ENCODE results near the gene ZNF275.
"Not testable (repeated sequence)": the region's sequence is repeated elsewhere in the genome, so short reads cannot be mapped to it uniquely, and the experiment has no call there.

DNA sequence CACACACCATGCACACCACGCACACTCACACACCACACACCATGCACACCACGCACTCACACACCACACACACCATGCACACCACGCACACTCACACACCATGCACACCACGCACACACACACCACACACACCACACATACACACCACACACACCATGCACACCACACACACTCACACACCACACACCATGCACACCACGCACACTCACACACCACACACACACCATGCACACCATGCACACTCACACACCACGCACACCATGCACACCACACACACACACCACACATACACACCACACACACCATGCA is 55.5 kb downstream of the ZNF275 start:
- TF ChIP-seq, protein P1, sequence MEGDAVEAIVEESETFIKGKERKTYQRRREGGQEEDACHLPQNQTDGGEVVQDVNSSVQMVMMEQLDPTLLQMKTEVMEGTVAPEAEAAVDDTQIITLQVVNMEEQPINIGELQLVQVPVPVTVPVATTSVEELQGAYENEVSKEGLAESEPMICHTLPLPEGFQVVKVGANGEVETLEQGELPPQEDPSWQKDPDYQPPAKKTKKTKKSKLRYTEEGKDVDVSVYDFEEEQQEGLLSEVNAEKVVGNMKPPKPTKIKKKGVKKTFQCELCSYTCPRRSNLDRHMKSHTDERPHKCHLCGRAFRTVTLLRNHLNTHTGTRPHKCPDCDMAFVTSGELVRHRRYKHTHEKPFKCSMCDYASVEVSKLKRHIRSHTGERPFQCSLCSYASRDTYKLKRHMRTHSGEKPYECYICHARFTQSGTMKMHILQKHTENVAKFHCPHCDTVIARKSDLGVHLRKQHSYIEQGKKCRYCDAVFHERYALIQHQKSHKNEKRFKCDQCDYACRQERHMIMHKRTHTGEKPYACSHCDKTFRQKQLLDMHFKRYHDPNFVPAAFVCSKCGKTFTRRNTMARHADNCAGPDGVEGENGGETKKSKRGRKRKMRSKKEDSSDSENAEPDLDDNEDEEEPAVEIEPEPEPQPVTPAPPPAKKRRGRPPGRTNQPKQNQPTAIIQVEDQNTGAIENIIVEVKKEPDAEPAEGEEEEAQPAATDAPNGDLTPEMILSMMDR (IDR thresholded peaks at IDR 0.05; ENCODE audit: poor library complexity): not testable (repeated sequence)
- not testable (repeated sequence) for TF ChIP-seq EZH2 (IDR thresholded peaks at IDR 0.05; ENCODE audit: borderline replicate concordance); EZH2phosphoT487 (IDR thresholded peaks at IDR 0.05; ENCODE audit: low read depth, severe bottlenecking, unreplicated experiment)

Data from hepatocyte (in vitro differentiated cells).